CD14-positive monocyte (primary cell): ENCODE data around the gene AGBL2. TPM values are rescaled to one million over a fixed set of nuclear protein-coding genes. Genes with fewer than 3 reads are reported as not detected.

Experiments used
- DNase-seq, 3 donors: peaks; one replicate each; pipeline ENCODE4 v3.0.0-alpha.2; 2011 to 2022
- H2AFZ ChIP-seq: 2 replicates; pipeline ENCODE4 v1.6.0; 2012; ENCODE audit warnings: mild to moderate bottlenecking, low read depth, low read length, inconsistent platforms; ENCODE audit not compliant: insufficient read depth, poor library complexity, severe bottlenecking
- H3K27ac ChIP-seq, 2 donors: 1 replicate in 1 of 2; 2 replicates in 1 of 2; pipeline ENCODE4 v1.5.1; 2012 to 2013; ENCODE audit warnings: low read length in 2 of 2, control low read depth in 1 of 2, inconsistent platforms in 1 of 2, low read depth in 1 of 2, mild to moderate bottlenecking in 1 of 2
- H3K27me3 ChIP-seq, 2 donors: one replicate each; pipeline versions ENCODE4 v1.6.0 to v1.6.1; 2011 to 2013; ENCODE audit warnings: low read length in 2 of 2; ENCODE audit not compliant: control insufficient read depth in 2 of 2, insufficient read depth in 2 of 2
- H3K36me3 ChIP-seq, 2 donors: replicated peaks in 1 of 2; 1 replicate in 1 of 2; 2 replicates in 1 of 2; pipeline versions ENCODE4 v1.5.1 to v1.6.1; 2012 to 2013; ENCODE audit warnings: low read length in 2 of 2, control low read depth in 1 of 2, inconsistent platforms in 1 of 2, mild to moderate bottlenecking in 1 of 2; ENCODE audit not compliant: insufficient read depth in 2 of 2, control insufficient read depth in 1 of 2
- H3K4me1 ChIP-seq, 2 donors: 1 replicate in 1 of 2; 2 replicates in 1 of 2; pipeline versions ENCODE4 v1.5.1 to v1.6.1; 2012 to 2013; ENCODE audit warnings: low read length in 2 of 2, control low read depth in 1 of 2, inconsistent platforms in 1 of 2, mild to moderate bottlenecking in 1 of 2, moderate library complexity in 1 of 2; ENCODE audit not compliant: insufficient read depth in 2 of 2, control insufficient read depth in 1 of 2
- H3K4me2 ChIP-seq: replicated peaks from 2 replicates; pipeline ENCODE3; 2012; ENCODE audit warnings: low read length, moderate library complexity, mild to moderate bottlenecking; ENCODE audit not compliant: poor library complexity, severe bottlenecking; ENCODE audit errors: extremely low read depth
- H3K4me3 ChIP-seq, 3 experiments: fragments of 200-600 bp in 1 of 3; sonication (generic) in 1 of 3; replicated peaks in 1 of 3; 1 replicate in 2 of 3; 2 replicates in 1 of 3; pipeline ENCODE4 v1.5.1; 2011 to 2013; ENCODE audit warnings: low read length in 3 of 3, mild to moderate bottlenecking in 3 of 3, control low read depth in 2 of 3, low read depth in 2 of 3, inconsistent platforms in 1 of 3, moderate library complexity in 1 of 3
- H3K79me2 ChIP-seq: 2 replicates; pipeline ENCODE4 v1.6.0; 2012; ENCODE audit warnings: mild to moderate bottlenecking, control low read depth, inconsistent platforms, low read length, moderate library complexity; ENCODE audit not compliant: insufficient read depth
- H3K9ac ChIP-seq: 2 replicates; pipeline ENCODE4 v1.6.0; 2017; ENCODE audit warnings: low read length, mild to moderate bottlenecking; ENCODE audit not compliant: insufficient read depth, poor library complexity, severe bottlenecking
- H3K9me3 ChIP-seq, 2 donors: replicated peaks in 1 of 2; 1 replicate in 1 of 2; 2 replicates in 1 of 2; pipeline versions ENCODE4 v1.5.1 to v1.6.1; 2012 to 2013; ENCODE audit warnings: low read length in 2 of 2, control low read depth in 1 of 2; ENCODE audit not compliant: control insufficient read depth in 1 of 2, insufficient read depth in 1 of 2
- H4K20me1 ChIP-seq: 2 replicates; pipeline ENCODE4 v1.6.0; 2012; ENCODE audit warnings: mild to moderate bottlenecking, low read length, control low read depth, moderate library complexity; ENCODE audit not compliant: insufficient read depth
- H3K27ac Mint-ChIP-seq, 7 donors: one replicate each; pipeline ENCODE4 v1.8.0; 2020; ENCODE audit warnings: mild to moderate bottlenecking in 7 of 7, mixed read lengths in 7 of 7, moderate library complexity in 6 of 7, inconsistent platforms in 2 of 7
- H3K27me3 Mint-ChIP-seq, 3 donors: one replicate each; pipeline ENCODE4 v1.8.0; 2021 to 2022; ENCODE audit warnings: low read depth in 3 of 3, mild to moderate bottlenecking in 3 of 3, mixed read lengths in 3 of 3, moderate library complexity in 3 of 3, inconsistent platforms in 1 of 3
- H3K36me3 Mint-ChIP-seq, 2 donors: one replicate each; pipeline ENCODE4 v1.8.0; 2020; ENCODE audit warnings: mixed read lengths in 2 of 2, inconsistent platforms in 1 of 2, mild to moderate bottlenecking in 1 of 2
- H3K4me1 Mint-ChIP-seq: one replicate; pipeline ENCODE4 v1.8.0; 2020; ENCODE audit warnings: mild to moderate bottlenecking, mixed read lengths
- H3K4me3 Mint-ChIP-seq, 2 donors: one replicate each; pipeline ENCODE4 v1.8.0; 2020; ENCODE audit warnings: mild to moderate bottlenecking in 2 of 2, mixed read lengths in 2 of 2, moderate library complexity in 1 of 2
- H3K9me3 Mint-ChIP-seq, 7 donors: one replicate each; pipeline ENCODE4 v1.8.0; 2020 to 2022; ENCODE audit warnings: mixed read lengths in 7 of 7, mild to moderate bottlenecking in 6 of 7, moderate library complexity in 6 of 7, inconsistent platforms in 2 of 7
- CTCF ChIP-seq: fragments of 200-600 bp; IDR thresholded peaks from one replicate; pipeline ENCODE4 v1.8.0; 2022; ENCODE audit warnings: antibody characterized with exemption, mild to moderate bottlenecking
- WGBS: methylation state at CpG from one replicate; pipeline ENCODE4 v1.1.5; 2013; ENCODE audit warnings: missing lambda C conversion rate; ENCODE audit not compliant: insufficient coverage; 5-methylcytosine and 5-hydroxymethylcytosine counted together
- intact Hi-C, 2 donors: fragments of 100-400 bp; cut with micrococcal nuclease; formaldehyde crosslinking; loops; one replicate each; pipeline versions ENCODE4 v1.15.0 to v1.15.1; 2023
- polyA plus RNA-seq, 3 donors: library from polyadenylated mRNA; depleted of rRNA in 1 of 3; unstranded in 2 of 3; stranded (reverse) in 1 of 3; fragments of 300-500 nt in 2 of 3; fragments of >200 nt in 1 of 3; fragmentation: Illumina TruSeq in 2 of 3; gene quantifications; 1 replicate in 2 of 3; 2 replicates in 1 of 3; pipeline ENCODE4 v1.2.3, GENCODE V29; 2012 to 2021

AGBL2 gene
- polyA plus RNA-seq, 3 donors = 0.93 TPM; not detected in 2

- no peak overlapping the region for H3K4me2 ChIP-seq
- no peak overlapping the region for H3K27ac ChIP-seq
- H3K9me3 ChIP-seq = no peaks in the 10 kb centered on the region
- no peak overlapping the region for H3K9ac ChIP-seq
- DNase-seq = no peak
- Mint-ChIP-seq H3K4me1 (peaks cover 10% of the 10 kb centered on the region), H3K27ac (no peak overlapping the region), H3K36me3 (no peaks in the 10 kb centered on the region), H3K9me3 (peaks cover 1 to 7% (median 4%) of the 10 kb centered on the region in 7 donors), H3K27me3 (peaks cover 0 to 4% (median 3%) of the 10 kb centered on the region in 3 donors), H3K4me3 (no peak overlapping the region)
- no peaks in the 10 kb centered on the region for H4K20me1 ChIP-seq
- H3K4me1 ChIP-seq = peaks cover 6 to 10% of the 10 kb centered on the region in 2 donors
- no peaks in the 10 kb centered on the region for H3K79me2 ChIP-seq
- intact Hi-C loops = no loop called here
- no peak for TF ChIP-seq CTCF
- WGBS = no CpG with 5 or more reads among the region's 1 CpG
- H2AFZ ChIP-seq = peak overlapping the region; percentile 59
- no peaks in the 10 kb centered on the region for H3K27me3 ChIP-seq
- H3K4me3 ChIP-seq = no peak overlapping the region
- H3K36me3 ChIP-seq = no peaks in the 10 kb centered on the region
Measured at GRCh38 chr11:47705721-47706120, 9.4 kb downstream of the AGBL2 start.

GRCh38 chr11:47691979-47692378 lies 23.2 kb downstream of the AGBL2 start:
- H3K9me3 Mint-ChIP-seq = peaks cover 0 to 4% (median 1%) of the 10 kb centered on the region in 7 donors
- Histone ChIP-seq H3K27me3 (no peaks in the 10 kb centered on the region), H3K79me2 (no peaks in the 10 kb centered on the region), H2AFZ (no peak overlapping the region), H3K4me3 (no peak overlapping the region), H4K20me1 (no peaks in the 10 kb centered on the region), H3K9ac (no peak overlapping the region), H3K4me2 (no peak overlapping the region), H3K36me3 (no peaks in the 10 kb centered on the region), H3K27ac (no peak overlapping the region), H3K9me3 (no peaks in the 10 kb centered on the region), H3K4me1 (peaks cover 0 to 2% of the 10 kb centered on the region in 2 donors)
- TF ChIP-seq CTCF = no peak
- no peak for DNase-seq
- H3K27ac Mint-ChIP-seq = no peak overlapping the region
- no peaks in the 10 kb centered on the region for H3K27me3 Mint-ChIP-seq
- peaks cover 9% of the 10 kb centered on the region for H3K4me1 Mint-ChIP-seq
- H3K36me3 Mint-ChIP-seq = no peaks in the 10 kb centered on the region
- no peak overlapping the region for H3K4me3 Mint-ChIP-seq
- intact Hi-C loops = no loop called here
- WGBS = no CpG with 5 or more reads among the region's 2 CpGs
